HG02938 (cell line): ENCODE results near the gene NXPE4.
"Not testable (repeated sequence)": the region's sequence is repeated elsewhere in the genome, so short reads cannot be mapped to it uniquely, and the experiment has no call there.

Experiments
- ATAC-seq: cut with Tn5 transposase; IDR thresholded peaks from one replicate; pipeline ENCODE4 v1.9.1; 2021; ENCODE audit warnings: mild to moderate bottlenecking, moderate library complexity; ENCODE audit not compliant: unreplicated experiment

The NXPE4 gene

GRCh38 chr11:114595571-114595970 lies at the start of gene NXPE4:
TSS of gene NXPE4 (minus strand) at chr11:114595786. CDS start at chr11:114594759, 1,027 bp downstream.
- ATAC-seq: no peak

- not testable (repeated sequence) for ATAC-seq
These were observed 43.9 kb upstream of the NXPE4 start for GRCh38 chr11:114639440-114639839.

- ATAC-seq: not testable (repeated sequence)
These were observed 35.9 kb upstream of the NXPE4 start for GRCh38 chr11:114631445-114631965.

- no peak for ATAC-seq
These were observed 29.7 kb upstream of the NXPE4 start for GRCh38 chr11:114625294-114625693.

GRCh38 chr11:114624455-114625207 lies 29.0 kb upstream of the NXPE4 start:
- no peak for ATAC-seq

GRCh38 chr11:114623720-114624119 lies 28.1 kb upstream of the NXPE4 start:
- ATAC-seq: no peak

GRCh38 chr11:114622858-114623257 lies 27.3 kb upstream of the NXPE4 start:
- no peak for ATAC-seq

GRCh38 chr11:114621950-114622809 lies 26.6 kb upstream of the NXPE4 start:
- ATAC-seq: no peak

GRCh38 chr11:114621072-114621471 lies 25.5 kb upstream of the NXPE4 start:
- no peak for ATAC-seq

GRCh38 chr11:114619659-114620173 lies 24.1 kb upstream of the NXPE4 start:
- no peak for ATAC-seq

GRCh38 chr11:114618139-114618538 lies 22.6 kb upstream of the NXPE4 start:
- no peak for ATAC-seq

GRCh38 chr11:114617157-114618124 lies 21.9 kb upstream of the NXPE4 start:
- ATAC-seq: no peak

GRCh38 chr11:114616516-114616915 lies 20.9 kb upstream of the NXPE4 start:
- ATAC-seq: no peak

- no peak for ATAC-seq
These were observed 20.1 kb upstream of the NXPE4 start for GRCh38 chr11:114615448-114616361.

- no peak for ATAC-seq
These were observed 18.6 kb upstream of the NXPE4 start for GRCh38 chr11:114614127-114614720.

- ATAC-seq: not testable (repeated sequence)
These were observed 17.5 kb upstream of the NXPE4 start for GRCh38 chr11:114613094-114613493.

- ATAC-seq: no peak
These were observed 17.1 kb upstream of the NXPE4 start for GRCh38 chr11:114612686-114613085.

- not testable (repeated sequence) for ATAC-seq
These were observed 16.6 kb upstream of the NXPE4 start for GRCh38 chr11:114612199-114612598.
